GM23338 (cell line): ENCODE data around the gene DENND2C. TPM values are rescaled to one million over a fixed set of nuclear protein-coding genes. Genes with fewer than 3 reads are reported as not detected.

Source experiments
- ATAC-seq: fragments of 200-7000 bp; cut with Tn5 transposase; 3 replicates; pipeline ENCODE4 v1.9.1; 2020
- DNase-seq: peaks from one replicate; pipeline ENCODE4 v3.0.0-alpha.2; 2015; ENCODE audit warnings: low spot score
- H2AFZ ChIP-seq: fragments of 200-600 bp; sonication (generic); 2 replicates; pipeline ENCODE4 v1.8.0; 2016; ENCODE audit warnings: antibody characterized with exemption, mild to moderate bottlenecking, moderate library complexity
- H3F3A ChIP-seq: fragments of 200-600 bp; sonication (generic); replicated peaks from 2 replicates; pipeline ENCODE4 v1.8.0; 2017; ENCODE audit warnings: antibody characterized with exemption, mixed run types, low read depth
- H3K27ac ChIP-seq: fragments of 200-600 bp; sonication (generic); 2 replicates; pipeline ENCODE4 v1.6.1; 2016; ENCODE audit warnings: low read depth
- H3K27me3 ChIP-seq: fragments of 200-600 bp; sonication (generic); 2 replicates; pipeline ENCODE4 v1.8.0; 2016; ENCODE audit warnings: mild to moderate bottlenecking, mixed run types, moderate library complexity; ENCODE audit not compliant: insufficient read depth
- H3K36me3 ChIP-seq: fragments of 200-600 bp; sonication (generic); 2 replicates; pipeline ENCODE4 v1.8.0; 2016; ENCODE audit warnings: mild to moderate bottlenecking; ENCODE audit not compliant: insufficient read depth
- H3K4me1 ChIP-seq: fragments of 200-600 bp; sonication (generic); 2 replicates; pipeline ENCODE4 v1.8.0; 2016; ENCODE audit warnings: mild to moderate bottlenecking, moderate library complexity; ENCODE audit not compliant: insufficient read depth
- H3K4me2 ChIP-seq: fragments of 200-600 bp; sonication (generic); 2 replicates; pipeline ENCODE4 v1.7.1; 2017; ENCODE audit warnings: mixed run types
- H3K4me3 ChIP-seq: fragments of 200-600 bp; sonication (generic); 2 replicates; pipeline ENCODE4 v1.6.1; 2016; ENCODE audit warnings: mixed run types
- H3K79me2 ChIP-seq: fragments of 200-600 bp; sonication (generic); replicated peaks from 2 replicates; pipeline ENCODE4 v1.8.0; 2017; ENCODE audit warnings: mild to moderate bottlenecking; ENCODE audit not compliant: insufficient read depth
- H3K9me2 ChIP-seq: fragments of 200-600 bp; sonication (generic); 2 replicates; pipeline ENCODE4 v1.8.0; 2017; ENCODE audit not compliant: insufficient read depth
- H4K20me1 ChIP-seq: fragments of 200-600 bp; sonication (generic); replicated peaks from 2 replicates; pipeline ENCODE4 v1.8.0; 2017; ENCODE audit warnings: mild to moderate bottlenecking; ENCODE audit not compliant: insufficient read depth
- H3K27ac Mint-ChIP-seq: 2 replicates; pipeline ENCODE4 v1.8.0; 2020; ENCODE audit warnings: inconsistent platforms, mild to moderate bottlenecking, moderate library complexity, mixed read lengths
- H3K27me3 Mint-ChIP-seq: 3 replicates; pipeline ENCODE4 v1.8.0; 2022; ENCODE audit warnings: low read depth, mild to moderate bottlenecking, moderate library complexity, mixed read lengths, inconsistent platforms; ENCODE audit not compliant: insufficient read depth, poor library complexity
- H3K36me3 Mint-ChIP-seq: 3 replicates; pipeline ENCODE4 v1.8.0; 2021; ENCODE audit warnings: low read depth, mild to moderate bottlenecking, inconsistent platforms, moderate library complexity, mixed read lengths
- H3K4me1 Mint-ChIP-seq: 3 replicates; pipeline ENCODE4 v1.8.0; 2020; ENCODE audit warnings: mild to moderate bottlenecking, inconsistent platforms, mixed read lengths
- H3K4me3 Mint-ChIP-seq: 3 replicates; pipeline ENCODE4 v1.8.0; 2021; ENCODE audit warnings: moderate library complexity, mild to moderate bottlenecking, inconsistent platforms, mixed read lengths
- H3K9me3 Mint-ChIP-seq: 3 replicates; pipeline ENCODE4 v1.8.0; 2020; ENCODE audit warnings: moderate library complexity, mild to moderate bottlenecking, inconsistent platforms, mixed read lengths
- CREB1 ChIP-seq: fragments of 250-450 bp; sonication (Bioruptor Pico); IDR thresholded peaks from 2 replicates; pipeline ENCODE4 v1.5.0; 2020; ENCODE audit warnings: low read depth, mild to moderate bottlenecking, moderate library complexity
- EZH2 ChIP-seq: fragments of 200-600 bp; sonication (generic); IDR thresholded peaks from one replicate; pipeline ENCODE4 v1.8.0; 2017; ENCODE audit warnings: antibody characterized with exemption, mild to moderate bottlenecking, low read depth; ENCODE audit not compliant: unreplicated experiment
- EZH2phosphoT487 ChIP-seq: fragments of 200-600 bp; sonication (generic); IDR thresholded peaks from one replicate; pipeline ENCODE4 v1.8.1; 2018; ENCODE audit warnings: antibody characterized with exemption; ENCODE audit not compliant: unreplicated experiment
- JUNB ChIP-seq: IDR thresholded peaks from one replicate; pipeline ENCODE4 v1.6.1; 2016; ENCODE audit warnings: antibody characterized with exemption; ENCODE audit not compliant: unreplicated experiment
- NANOG ChIP-seq: IDR thresholded peaks from 2 replicates; pipeline ENCODE4 v1.6.1; 2016; ENCODE audit warnings: antibody characterized with exemption, borderline replicate concordance
- POLR2AphosphoS5 ChIP-seq: IDR thresholded peaks from 2 replicates; pipeline ENCODE4 v1.6.1; 2016; ENCODE audit warnings: antibody characterized with exemption, low read depth
- STAT1 ChIP-seq: IDR thresholded peaks from one replicate; pipeline ENCODE4 v1.6.1; 2016; ENCODE audit warnings: antibody characterized with exemption; ENCODE audit not compliant: unreplicated experiment
- ZNF114 ChIP-seq: fragments of 250-450 bp; sonication (Bioruptor Pico); IDR thresholded peaks from 2 replicates; pipeline ENCODE4 v1.5.0; 2020; ENCODE audit warnings: mild to moderate bottlenecking, moderate library complexity
- ZNF331 ChIP-seq: fragments of 250-450 bp; sonication (Bioruptor Pico); IDR thresholded peaks from 2 replicates; pipeline ENCODE4 v1.5.0; 2020; ENCODE audit warnings: low read depth, mild to moderate bottlenecking, moderate library complexity
- polyA plus RNA-seq: library from polyadenylated mRNA; unstranded; fragments of >200 nt; fragmentation: Nextera tagmentation; extraction: Ambion mirVana; gene quantifications from 2 replicates; pipeline ENCODE4 v1.2.1, GENCODE V29; 2016
- total RNA-seq: library from RNA; depleted of rRNA; stranded (reverse); fragments of >200 nt; shearing (Covaris generic); gene quantifications from 2 replicates; pipeline ENCODE4 v1.2.3, GENCODE V29; 2014
- TF ChIP-seq, protein P1 (sequence below): IDR thresholded peaks from one replicate; pipeline ENCODE4 v1.6.1; 2018; ENCODE audit warnings: antibody characterized with exemption; ENCODE audit not compliant: unreplicated experiment
- TF ChIP-seq, protein P2 (sequence below): fragments of 250-450 bp; sonication (Bioruptor Pico); IDR thresholded peaks from 2 replicates; pipeline ENCODE4 v1.5.0; 2020; ENCODE audit warnings: mild to moderate bottlenecking, moderate library complexity
- TF ChIP-seq, protein P3 (sequence below): IDR thresholded peaks from 2 replicates; pipeline ENCODE4 v1.6.1; 2016; ENCODE audit warnings: antibody characterized with exemption
- TF ChIP-seq, protein P4 (sequence below), 2 experiments: fragments of 200-600 bp in 1 of 2; sonication (generic) in 1 of 2; conservative IDR thresholded peaks; 2 replicates each; pipeline versions ENCODE4 v1.5.1 to v1.6.1; 2016 to 2017; ENCODE audit warnings: antibody characterized with exemption in 2 of 2, low read depth in 2 of 2, mild to moderate bottlenecking in 2 of 2, moderate library complexity in 1 of 2

The DENND2C gene
- total and polyA plus RNA-seq, 2 experiments from 2014 or later, result 4.1 to 7.0 TPM

DNA sequence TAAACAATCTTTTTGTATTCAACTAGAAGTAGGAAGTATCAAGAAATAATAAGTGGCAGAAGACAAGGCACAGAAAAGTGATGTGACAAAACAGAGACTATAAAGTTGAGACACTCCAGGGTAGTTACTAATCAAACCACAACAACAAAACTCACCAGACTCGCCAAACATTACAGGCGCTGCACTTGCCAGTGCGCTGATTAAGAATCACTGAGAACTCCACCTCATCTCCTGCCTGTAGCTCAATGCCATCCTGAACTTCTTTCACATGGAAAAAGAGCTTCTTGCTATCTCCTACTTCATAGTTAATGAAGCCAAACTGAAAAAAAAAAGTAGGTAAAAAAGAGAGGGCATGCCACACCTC is 49.6 kb upstream of the DENND2C start:
- Mint-ChIP-seq H3K4me1 (peaks cover 5% of the 10 kb centered on the region), H3K36me3 (peaks cover 83% of the 10 kb centered on the region), H3K27ac (peak overlapping the region; percentile 12; the same call in 1 of the 2 replicates), H3K27me3 (peaks cover 12% of the 10 kb centered on the region), H3K4me3 (no peak overlapping the region), H3K9me3 (no peaks in the 10 kb centered on the region)
- H3K4me2 ChIP-seq, result no peak overlapping the region
- no peak for DNase-seq
- H3K9me2 ChIP-seq, result no peaks in the 10 kb centered on the region
- ATAC-seq, result no peak
- TF ChIP-seq, protein P1, sequence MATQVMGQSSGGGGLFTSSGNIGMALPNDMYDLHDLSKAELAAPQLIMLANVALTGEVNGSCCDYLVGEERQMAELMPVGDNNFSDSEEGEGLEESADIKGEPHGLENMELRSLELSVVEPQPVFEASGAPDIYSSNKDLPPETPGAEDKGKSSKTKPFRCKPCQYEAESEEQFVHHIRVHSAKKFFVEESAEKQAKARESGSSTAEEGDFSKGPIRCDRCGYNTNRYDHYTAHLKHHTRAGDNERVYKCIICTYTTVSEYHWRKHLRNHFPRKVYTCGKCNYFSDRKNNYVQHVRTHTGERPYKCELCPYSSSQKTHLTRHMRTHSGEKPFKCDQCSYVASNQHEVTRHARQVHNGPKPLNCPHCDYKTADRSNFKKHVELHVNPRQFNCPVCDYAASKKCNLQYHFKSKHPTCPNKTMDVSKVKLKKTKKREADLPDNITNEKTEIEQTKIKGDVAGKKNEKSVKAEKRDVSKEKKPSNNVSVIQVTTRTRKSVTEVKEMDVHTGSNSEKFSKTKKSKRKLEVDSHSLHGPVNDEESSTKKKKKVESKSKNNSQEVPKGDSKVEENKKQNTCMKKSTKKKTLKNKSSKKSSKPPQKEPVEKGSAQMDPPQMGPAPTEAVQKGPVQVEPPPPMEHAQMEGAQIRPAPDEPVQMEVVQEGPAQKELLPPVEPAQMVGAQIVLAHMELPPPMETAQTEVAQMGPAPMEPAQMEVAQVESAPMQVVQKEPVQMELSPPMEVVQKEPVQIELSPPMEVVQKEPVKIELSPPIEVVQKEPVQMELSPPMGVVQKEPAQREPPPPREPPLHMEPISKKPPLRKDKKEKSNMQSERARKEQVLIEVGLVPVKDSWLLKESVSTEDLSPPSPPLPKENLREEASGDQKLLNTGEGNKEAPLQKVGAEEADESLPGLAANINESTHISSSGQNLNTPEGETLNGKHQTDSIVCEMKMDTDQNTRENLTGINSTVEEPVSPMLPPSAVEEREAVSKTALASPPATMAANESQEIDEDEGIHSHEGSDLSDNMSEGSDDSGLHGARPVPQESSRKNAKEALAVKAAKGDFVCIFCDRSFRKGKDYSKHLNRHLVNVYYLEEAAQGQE, result no peak
- TF ChIP-seq STAT1 (no peak), EZH2phosphoT487 (no peak), JUNB (no peak), POLR2AphosphoS5 (no peak), CREB1 (CRISPR knock-in tag) (no peak), EZH2 (no peak), NANOG (no peak), ZNF331 (CRISPR knock-in tag) (no peak), ZNF114 (CRISPR knock-in tag) (no peak)
- TF ChIP-seq, protein P2, sequence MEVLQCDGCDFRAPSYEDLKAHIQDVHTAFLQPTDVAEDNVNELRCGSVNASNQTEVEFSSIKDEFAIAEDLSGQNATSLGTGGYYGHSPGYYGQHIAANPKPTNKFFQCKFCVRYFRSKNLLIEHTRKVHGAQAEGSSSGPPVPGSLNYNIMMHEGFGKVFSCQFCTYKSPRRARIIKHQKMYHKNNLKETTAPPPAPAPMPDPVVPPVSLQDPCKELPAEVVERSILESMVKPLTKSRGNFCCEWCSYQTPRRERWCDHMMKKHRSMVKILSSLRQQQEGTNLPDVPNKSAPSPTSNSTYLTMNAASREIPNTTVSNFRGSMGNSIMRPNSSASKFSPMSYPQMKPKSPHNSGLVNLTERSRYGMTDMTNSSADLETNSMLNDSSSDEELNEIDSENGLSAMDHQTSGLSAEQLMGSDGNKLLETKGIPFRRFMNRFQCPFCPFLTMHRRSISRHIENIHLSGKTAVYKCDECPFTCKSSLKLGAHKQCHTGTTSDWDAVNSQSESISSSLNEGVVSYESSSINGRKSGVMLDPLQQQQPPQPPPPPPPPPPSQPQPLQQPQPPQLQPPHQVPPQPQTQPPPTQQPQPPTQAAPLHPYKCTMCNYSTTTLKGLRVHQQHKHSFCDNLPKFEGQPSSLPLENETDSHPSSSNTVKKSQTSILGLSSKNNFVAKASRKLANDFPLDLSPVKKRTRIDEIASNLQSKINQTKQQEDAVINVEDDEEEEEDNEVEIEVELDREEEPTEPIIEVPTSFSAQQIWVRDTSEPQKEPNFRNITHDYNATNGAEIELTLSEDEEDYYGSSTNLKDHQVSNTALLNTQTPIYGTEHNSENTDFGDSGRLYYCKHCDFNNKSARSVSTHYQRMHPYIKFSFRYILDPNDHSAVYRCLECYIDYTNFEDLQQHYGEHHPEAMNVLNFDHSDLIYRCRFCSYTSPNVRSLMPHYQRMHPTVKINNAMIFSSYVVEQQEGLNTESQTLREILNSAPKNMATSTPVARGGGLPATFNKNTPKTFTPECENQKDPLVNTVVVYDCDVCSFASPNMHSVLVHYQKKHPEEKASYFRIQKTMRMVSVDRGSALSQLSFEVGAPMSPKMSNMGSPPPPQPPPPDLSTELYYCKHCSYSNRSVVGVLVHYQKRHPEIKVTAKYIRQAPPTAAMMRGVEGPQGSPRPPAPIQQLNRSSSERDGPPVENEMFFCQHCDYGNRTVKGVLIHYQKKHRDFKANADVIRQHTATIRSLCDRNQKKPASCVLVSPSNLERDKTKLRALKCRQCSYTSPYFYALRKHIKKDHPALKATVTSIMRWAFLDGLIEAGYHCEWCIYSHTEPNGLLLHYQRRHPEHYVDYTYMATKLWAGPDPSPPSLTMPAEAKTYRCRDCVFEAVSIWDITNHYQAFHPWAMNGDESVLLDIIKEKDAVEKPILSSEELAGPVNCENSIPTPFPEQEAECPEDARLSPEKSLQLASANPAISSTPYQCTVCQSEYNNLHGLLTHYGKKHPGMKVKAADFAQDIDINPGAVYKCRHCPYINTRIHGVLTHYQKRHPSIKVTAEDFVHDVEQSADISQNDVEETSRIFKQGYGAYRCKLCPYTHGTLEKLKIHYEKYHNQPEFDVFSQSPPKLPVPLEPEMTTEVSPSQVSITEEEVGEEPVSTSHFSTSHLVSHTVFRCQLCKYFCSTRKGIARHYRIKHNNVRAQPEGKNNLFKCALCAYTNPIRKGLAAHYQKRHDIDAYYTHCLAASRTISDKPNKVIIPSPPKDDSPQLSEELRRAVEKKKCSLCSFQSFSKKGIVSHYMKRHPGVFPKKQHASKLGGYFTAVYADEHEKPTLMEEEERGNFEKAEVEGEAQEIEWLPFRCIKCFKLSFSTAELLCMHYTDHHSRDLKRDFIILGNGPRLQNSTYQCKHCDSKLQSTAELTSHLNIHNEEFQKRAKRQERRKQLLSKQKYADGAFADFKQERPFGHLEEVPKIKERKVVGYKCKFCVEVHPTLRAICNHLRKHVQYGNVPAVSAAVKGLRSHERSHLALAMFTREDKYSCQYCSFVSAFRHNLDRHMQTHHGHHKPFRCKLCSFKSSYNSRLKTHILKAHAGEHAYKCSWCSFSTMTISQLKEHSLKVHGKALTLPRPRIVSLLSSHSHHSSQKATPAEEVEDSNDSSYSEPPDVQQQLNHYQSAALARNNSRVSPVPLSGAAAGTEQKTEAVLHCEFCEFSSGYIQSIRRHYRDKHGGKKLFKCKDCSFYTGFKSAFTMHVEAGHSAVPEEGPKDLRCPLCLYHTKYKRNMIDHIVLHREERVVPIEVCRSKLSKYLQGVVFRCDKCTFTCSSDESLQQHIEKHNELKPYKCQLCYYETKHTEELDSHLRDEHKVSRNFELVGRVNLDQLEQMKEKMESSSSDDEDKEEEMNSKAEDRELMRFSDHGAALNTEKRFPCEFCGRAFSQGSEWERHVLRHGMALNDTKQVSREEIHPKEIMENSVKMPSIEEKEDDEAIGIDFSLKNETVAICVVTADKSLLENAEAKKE, result no peak
- TF ChIP-seq, protein P3, sequence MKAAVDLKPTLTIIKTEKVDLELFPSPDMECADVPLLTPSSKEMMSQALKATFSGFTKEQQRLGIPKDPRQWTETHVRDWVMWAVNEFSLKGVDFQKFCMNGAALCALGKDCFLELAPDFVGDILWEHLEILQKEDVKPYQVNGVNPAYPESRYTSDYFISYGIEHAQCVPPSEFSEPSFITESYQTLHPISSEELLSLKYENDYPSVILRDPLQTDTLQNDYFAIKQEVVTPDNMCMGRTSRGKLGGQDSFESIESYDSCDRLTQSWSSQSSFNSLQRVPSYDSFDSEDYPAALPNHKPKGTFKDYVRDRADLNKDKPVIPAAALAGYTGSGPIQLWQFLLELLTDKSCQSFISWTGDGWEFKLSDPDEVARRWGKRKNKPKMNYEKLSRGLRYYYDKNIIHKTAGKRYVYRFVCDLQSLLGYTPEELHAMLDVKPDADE, result no peak
- TF ChIP-seq, protein P4, sequence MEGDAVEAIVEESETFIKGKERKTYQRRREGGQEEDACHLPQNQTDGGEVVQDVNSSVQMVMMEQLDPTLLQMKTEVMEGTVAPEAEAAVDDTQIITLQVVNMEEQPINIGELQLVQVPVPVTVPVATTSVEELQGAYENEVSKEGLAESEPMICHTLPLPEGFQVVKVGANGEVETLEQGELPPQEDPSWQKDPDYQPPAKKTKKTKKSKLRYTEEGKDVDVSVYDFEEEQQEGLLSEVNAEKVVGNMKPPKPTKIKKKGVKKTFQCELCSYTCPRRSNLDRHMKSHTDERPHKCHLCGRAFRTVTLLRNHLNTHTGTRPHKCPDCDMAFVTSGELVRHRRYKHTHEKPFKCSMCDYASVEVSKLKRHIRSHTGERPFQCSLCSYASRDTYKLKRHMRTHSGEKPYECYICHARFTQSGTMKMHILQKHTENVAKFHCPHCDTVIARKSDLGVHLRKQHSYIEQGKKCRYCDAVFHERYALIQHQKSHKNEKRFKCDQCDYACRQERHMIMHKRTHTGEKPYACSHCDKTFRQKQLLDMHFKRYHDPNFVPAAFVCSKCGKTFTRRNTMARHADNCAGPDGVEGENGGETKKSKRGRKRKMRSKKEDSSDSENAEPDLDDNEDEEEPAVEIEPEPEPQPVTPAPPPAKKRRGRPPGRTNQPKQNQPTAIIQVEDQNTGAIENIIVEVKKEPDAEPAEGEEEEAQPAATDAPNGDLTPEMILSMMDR (conservative IDR thresholded peaks at IDR 0.05; ENCODE audit: low read depth in 2 of 2), result no peak
- H3K27me3 ChIP-seq, result no peaks in the 10 kb centered on the region
- H4K20me1 ChIP-seq, result peaks cover 7% of the 10 kb centered on the region; the same call in 1 of the 2 replicates
- H3K79me2 ChIP-seq, result peaks cover 20% of the 10 kb centered on the region
- no peak overlapping the region for H2AFZ ChIP-seq
- peaks cover 11% of the 10 kb centered on the region for H3K4me1 ChIP-seq
- peaks cover 73% of the 10 kb centered on the region for H3K36me3 ChIP-seq
- H3K27ac ChIP-seq, result no peak overlapping the region
- H3F3A ChIP-seq, result peaks cover 11% of the 10 kb centered on the region; the same call in 1 of the 2 replicates
- no peak overlapping the region for H3K4me3 ChIP-seq
